ENCODE results near the gene KIF1C. TPM values are rescaled to one million over a fixed set of nuclear protein-coding genes. Genes with fewer than 3 reads are reported as not detected.

The KIF1C gene
- total RNA-seq, 2 experiments from 2014 or later, result 20.6 to 53.7 TPM

DNA sequence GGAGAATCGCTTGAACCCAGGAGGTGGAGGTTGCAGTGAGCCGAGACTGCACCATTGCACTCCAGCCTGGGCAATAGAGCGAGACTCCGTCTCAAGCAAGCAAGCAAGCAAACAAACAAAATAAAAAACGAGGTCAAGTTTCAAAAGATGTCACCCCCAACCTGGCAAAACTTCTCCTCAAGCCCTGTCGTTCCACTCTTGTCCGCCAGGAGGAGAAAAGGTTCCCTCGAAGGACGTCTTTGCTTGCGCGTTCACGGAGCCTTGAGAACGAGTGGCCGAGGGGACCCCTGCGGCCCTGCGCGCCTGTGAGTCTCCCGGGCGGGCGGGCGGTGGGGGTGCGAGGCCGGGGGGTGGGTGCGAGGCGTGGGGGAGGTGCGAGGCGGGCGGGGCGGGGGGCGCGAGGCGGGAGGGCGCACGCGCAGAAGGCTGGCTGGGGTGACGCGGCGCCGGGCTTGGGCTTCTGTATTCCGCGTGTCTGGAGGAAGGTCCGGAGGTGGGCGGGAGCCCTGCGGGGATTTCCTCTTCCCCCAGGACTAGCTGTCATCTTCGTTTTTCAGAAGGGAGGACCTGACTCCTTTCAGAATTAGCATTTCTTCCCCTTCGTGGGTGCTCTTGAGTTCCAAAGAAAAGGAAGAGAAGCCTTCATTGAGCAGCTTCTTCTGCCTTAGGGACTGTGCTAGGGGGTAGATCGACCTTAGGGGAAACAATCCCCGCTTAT is 33.8 kb downstream of the KIF1C start:
- Histone ChIP-seq H3K79me2 (ENCODE audit: insufficient read depth, low read depth, low read length) (no peaks in the 10 kb centered on the region), H3K4me3 (ENCODE audit: low read depth, low read length, poor library complexity, severe bottlenecking) (peak overlapping the region; percentile 64), H2AFZ (ENCODE audit: low read length) (peak overlapping the region; percentile 90; the same call in 1 of the 2 replicates), H3K4me1 (ENCODE audit: insufficient read depth, low read length, poor library complexity, severe bottlenecking) (peaks cover 38% of the 10 kb centered on the region), H3K27ac (ENCODE audit: low read depth, low read length, poor library complexity, severe bottlenecking) (peak overlapping the region; percentile 43), H3K9me3 (ENCODE audit: low read length) (no peaks in the 10 kb centered on the region), H3K4me2 (ENCODE audit: low read length) (peak overlapping the region; percentile 98), H3K36me3 (ENCODE audit: insufficient read depth, low read length) (no peaks in the 10 kb centered on the region), H3K9me2 (ENCODE audit: insufficient read depth, low read length) (no peaks in the 10 kb centered on the region), H4K20me1 (ENCODE audit: insufficient read depth, low read length) (no peaks in the 10 kb centered on the region)
- DNase-seq (ENCODE audit: low spot score), result peak; percentile 91
- intact Hi-C loops (cut with micrococcal nuclease; ENCODE audit: unreplicated experiment), result loop anchor here (1.0 to 5.0 kb wide), 2 partner anchors 31 to 44 kb away; partner anchors contain the start of gene CAMTA2
- TF ChIP-seq, protein P1, sequence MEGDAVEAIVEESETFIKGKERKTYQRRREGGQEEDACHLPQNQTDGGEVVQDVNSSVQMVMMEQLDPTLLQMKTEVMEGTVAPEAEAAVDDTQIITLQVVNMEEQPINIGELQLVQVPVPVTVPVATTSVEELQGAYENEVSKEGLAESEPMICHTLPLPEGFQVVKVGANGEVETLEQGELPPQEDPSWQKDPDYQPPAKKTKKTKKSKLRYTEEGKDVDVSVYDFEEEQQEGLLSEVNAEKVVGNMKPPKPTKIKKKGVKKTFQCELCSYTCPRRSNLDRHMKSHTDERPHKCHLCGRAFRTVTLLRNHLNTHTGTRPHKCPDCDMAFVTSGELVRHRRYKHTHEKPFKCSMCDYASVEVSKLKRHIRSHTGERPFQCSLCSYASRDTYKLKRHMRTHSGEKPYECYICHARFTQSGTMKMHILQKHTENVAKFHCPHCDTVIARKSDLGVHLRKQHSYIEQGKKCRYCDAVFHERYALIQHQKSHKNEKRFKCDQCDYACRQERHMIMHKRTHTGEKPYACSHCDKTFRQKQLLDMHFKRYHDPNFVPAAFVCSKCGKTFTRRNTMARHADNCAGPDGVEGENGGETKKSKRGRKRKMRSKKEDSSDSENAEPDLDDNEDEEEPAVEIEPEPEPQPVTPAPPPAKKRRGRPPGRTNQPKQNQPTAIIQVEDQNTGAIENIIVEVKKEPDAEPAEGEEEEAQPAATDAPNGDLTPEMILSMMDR (conservative IDR thresholded peaks at IDR 0.05; ENCODE audit: low read length), result peak; percentile 72
- no peak for TF ChIP-seq EZH2phosphoT487 (IDR thresholded peaks at IDR 0.05; ENCODE audit: borderline replicate concordance, low read depth, low read length)
- CTCF ChIA-PET (ENCODE audit: unreplicated experiment), result interaction anchor here (1.0 to 1.5 kb wide), 3 partner anchors 18 to 79 kb away, joined by 3 to 5 read pairs (median 3); no protein-coding TSS in a partner anchor
- POLR2A ChIA-PET, result interaction anchor here (0.9 to 1.6 kb wide), 3 partner anchors 14 to 66 kb away, joined by 3 to 6 read pairs (median 4); no protein-coding TSS in a partner anchor
- no TSS peak for BruUV-seq (replicated peaks)

DNA sequence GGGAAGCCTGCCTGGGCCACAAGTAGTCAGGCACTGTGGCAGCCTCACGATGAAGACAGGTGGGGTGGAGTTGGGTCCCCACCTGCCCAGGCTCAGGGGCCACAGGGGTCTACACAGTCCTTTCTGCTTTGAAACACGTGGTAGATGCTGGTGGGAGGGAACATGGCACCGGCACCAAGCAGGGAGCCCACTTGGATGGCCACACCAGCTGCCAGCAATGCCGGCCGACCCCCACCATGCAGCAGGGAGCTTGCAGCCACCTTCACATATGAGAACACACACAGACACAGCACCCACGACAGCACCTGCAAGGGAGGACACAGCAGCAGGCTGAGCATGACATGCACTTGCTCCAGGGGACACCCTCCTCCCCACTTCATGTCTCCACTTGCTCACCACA is 35.1 kb downstream of the KIF1C start:
- H3K9me2 ChIP-seq (ENCODE audit: insufficient read depth, low read length), result no peaks in the 10 kb centered on the region
- TF ChIP-seq, protein P1 (conservative IDR thresholded peaks at IDR 0.05; ENCODE audit: low read length), result no peak
- TF ChIP-seq EZH2phosphoT487 (IDR thresholded peaks at IDR 0.05; ENCODE audit: borderline replicate concordance, low read depth, low read length), result no peak
- H3K79me2 ChIP-seq (ENCODE audit: insufficient read depth, low read depth, low read length), result no peaks in the 10 kb centered on the region
- H3K4me3 ChIP-seq (ENCODE audit: low read depth, low read length, poor library complexity, severe bottlenecking), result no peak overlapping the region
- H3K4me2 ChIP-seq (ENCODE audit: low read length), result no peak overlapping the region
- BruUV-seq (replicated peaks), result no TSS peak
- no peak for DNase-seq (ENCODE audit: low spot score)
- no peak overlapping the region for H2AFZ ChIP-seq (ENCODE audit: low read length)
- no peak overlapping the region for H3K27ac ChIP-seq (ENCODE audit: low read depth, low read length, poor library complexity, severe bottlenecking)
- ChIA-PET CTCF (ENCODE audit: unreplicated experiment) (no interaction called here), POLR2A (no interaction called here)
- peaks cover 38% of the 10 kb centered on the region for H3K4me1 ChIP-seq (ENCODE audit: insufficient read depth, low read length, poor library complexity, severe bottlenecking)
- H4K20me1 ChIP-seq (ENCODE audit: insufficient read depth, low read length), result no peaks in the 10 kb centered on the region
- no peaks in the 10 kb centered on the region for H3K36me3 ChIP-seq (ENCODE audit: insufficient read depth, low read length)
- intact Hi-C loops (cut with micrococcal nuclease; ENCODE audit: unreplicated experiment), result loop anchor here (5.0 kb wide), 1 partner anchor 46 kb away; the partner anchor contains the start of gene CAMTA2
- H3K9me3 ChIP-seq (ENCODE audit: low read length), result no peaks in the 10 kb centered on the region

Measured in OCI-LY7 (cell line).